Measurements from ENCODE around the gene DENND4A.

GRCh38 chr15:65626856-65627255 lies 165.2 kb downstream of the DENND4A start:
- TF ChIP-seq ZNF518B (CRISPR knock-in tag; IDR thresholded peaks at IDR 0.05), result no peak
- no peak for TF ChIP-seq XRCC5 (IDR thresholded peaks at IDR 0.05; ENCODE audit: low read depth, low read length)
- TF ChIP-seq CTCF (IDR thresholded peaks at IDR 0.05 in 2 of 3, conservative IDR thresholded peaks at IDR 0.05 in 1 of 3; ENCODE audit: insufficient read depth in 2 of 3, low read depth in 1 of 3, low read length in 3 of 3), result no peak
- TF ChIP-seq LEF1 (IDR thresholded peaks at IDR 0.05), result no peak
- TF ChIP-seq C11orf30 (IDR thresholded peaks at IDR 0.05; ENCODE audit: low read depth), result peak; percentile 84
